GM18526 (cell line): Measurements from ENCODE around the gene UBE2U.

Source experiments
- POLR2A ChIP-seq: IDR thresholded peaks from 3 replicates; pipeline ENCODE4 v1.6.1; 2011; ENCODE audit not compliant: insufficient read length; ENCODE audit errors: extremely low read depth

The UBE2U gene

DNA sequence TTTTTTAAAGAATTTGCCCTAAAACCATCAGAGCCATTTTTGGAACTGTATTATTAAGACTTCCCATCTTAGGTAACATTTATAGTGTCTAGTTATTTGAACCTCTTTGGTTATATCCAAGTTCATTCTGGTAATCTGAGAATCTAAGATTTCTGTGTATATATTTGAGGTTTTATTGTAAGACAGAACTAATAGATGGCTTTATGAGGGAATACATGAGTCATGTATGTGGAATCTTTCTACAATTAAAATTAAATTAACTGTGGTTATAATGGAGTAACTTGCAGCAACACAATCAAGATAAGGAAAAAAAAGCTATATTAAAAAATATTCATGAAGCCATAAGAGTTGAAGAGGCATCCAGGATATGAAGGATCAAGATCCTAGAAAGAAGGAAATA lies 92.1 kb downstream of the UBE2U start:
- TF ChIP-seq POLR2A: no peak

DNA sequence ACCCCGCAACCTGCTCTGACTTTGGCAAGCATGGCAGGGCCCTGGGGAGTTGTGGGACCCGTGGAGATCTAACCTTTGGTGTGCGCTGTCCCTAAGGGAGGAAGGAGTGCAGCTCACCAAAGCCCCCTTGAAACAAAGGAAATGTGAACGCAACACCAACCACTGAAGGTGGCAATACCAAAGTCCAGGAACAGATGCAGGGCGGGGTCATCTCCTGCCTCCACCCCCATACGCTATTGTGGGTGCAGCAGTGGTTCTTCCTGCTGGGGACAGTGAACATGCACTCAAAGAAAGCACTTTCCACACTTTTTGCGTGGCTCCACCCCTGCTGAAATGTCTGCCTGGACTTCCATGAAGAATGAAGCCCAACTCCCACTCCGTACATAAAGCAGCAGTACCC lies 93.0 kb downstream of the UBE2U start:
- no peak for TF ChIP-seq POLR2A

DNA sequence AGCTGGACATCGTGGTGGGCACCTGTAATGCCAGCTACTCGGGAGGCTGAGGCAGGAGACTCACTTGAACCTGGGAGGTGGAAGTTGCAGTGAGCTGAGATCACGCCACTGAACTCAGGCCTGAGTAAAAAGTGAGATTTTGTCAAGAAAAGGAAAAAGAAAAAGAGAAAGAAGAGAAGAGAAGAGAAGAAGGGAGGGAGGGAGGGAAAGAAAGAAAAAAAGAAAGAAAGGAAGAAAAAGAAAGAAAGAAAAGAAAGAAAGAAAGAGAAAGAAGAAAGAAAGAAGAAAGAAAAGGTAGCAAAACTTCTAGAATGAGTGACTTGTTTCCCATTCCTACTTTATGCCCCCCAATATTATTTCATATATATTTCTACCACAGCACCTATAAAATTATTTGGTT lies 98.8 kb downstream of the UBE2U start:
- no peak for TF ChIP-seq POLR2A

DNA sequence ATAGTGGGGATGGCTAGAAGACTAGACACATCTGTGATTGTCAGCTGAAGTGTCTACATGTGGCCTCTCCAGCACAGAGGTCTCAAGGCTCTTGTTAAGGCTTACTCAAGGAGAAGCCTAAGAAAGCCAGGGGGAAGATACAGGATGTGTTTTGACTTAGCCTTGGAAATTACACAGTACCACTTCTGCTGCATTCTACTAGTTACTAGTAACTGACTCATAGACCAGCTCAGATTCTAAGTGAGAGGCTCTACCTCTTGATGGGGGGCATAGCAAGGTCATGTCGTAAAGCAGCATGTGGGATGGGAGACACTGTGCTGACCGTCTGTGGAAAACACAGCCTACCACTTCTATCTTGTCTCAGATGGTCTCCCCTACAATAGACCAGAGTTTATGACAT lies 99.5 kb downstream of the UBE2U start:
- no peak for TF ChIP-seq POLR2A

DNA sequence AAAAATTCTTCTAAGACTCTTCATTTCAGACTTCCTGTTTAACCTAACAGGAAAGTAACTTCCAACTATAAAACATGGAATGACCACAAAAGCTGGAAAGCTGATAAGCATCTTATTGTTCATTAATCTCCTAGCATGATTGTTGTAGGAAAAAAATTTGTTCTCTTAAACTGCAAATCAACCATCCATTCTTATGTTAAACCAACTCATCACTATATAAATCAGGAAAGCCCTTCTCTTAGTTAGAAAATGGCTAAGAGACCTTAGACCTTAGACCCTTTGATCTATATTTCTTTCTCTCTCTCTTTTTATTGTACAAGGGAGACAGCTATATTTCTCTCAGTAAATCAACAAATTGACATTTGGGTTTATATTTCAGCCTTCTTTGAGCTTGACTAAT lies 101.4 kb downstream of the UBE2U start:
- no peak for TF ChIP-seq POLR2A

DNA sequence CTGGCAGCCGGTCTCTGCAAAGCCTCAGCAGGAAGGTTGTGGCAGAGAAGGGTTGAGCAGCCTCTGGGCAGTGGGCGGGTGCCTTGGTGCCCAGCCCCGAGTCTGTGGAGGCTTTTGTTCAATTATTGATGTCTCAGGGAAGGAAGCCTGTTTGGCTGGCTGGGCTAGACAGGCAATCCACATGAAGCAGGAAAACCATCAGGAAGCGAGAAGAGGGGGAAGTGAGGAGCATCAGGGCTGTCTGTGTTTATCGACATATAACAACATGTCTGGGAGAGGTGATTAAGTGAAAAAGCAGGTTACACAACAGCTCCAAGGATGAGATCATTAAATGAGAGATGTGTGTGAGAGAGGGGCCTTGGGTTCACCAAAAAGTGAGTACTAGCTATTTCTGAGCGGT lies 105.4 kb downstream of the UBE2U start:
- TF ChIP-seq POLR2A: no peak

DNA sequence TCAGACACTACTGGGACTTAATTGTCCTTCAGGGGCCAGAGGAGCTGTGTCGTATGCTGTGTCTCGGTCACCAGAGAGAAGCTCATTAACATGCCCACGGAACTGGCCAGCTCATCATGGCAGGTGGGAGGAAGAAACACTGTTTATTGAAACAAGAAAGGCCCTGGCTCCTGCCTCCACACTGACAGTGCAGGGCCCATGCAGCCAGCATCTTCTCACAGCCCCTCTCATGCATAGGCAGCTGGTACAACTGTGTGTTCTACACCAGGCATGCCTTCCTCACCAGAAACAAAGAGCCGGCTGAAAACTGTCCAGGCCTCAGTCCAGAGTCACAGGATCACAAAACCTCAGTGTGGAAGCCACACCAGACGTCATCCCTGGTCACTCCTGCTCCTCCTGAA lies 106.0 kb downstream of the UBE2U start:
- no peak for TF ChIP-seq POLR2A

DNA sequence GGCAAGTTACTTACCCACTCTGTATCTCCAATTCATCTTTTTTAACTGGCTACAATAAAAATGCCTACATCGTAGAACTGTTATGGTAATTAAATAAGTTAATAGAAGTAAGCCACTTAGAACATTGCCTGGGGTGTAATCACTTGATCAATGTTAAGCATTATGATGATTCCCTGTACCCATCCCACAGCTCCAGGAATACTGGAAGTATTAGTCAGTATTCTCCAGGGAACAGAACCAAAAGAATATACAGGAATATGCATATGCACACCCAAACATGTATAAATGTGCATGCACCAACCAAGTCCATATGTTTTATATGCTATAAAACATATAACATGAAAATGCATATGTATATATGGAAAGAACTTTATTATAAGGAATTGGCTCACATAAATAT lies 107.3 kb downstream of the UBE2U start:
- no peak for TF ChIP-seq POLR2A

DNA sequence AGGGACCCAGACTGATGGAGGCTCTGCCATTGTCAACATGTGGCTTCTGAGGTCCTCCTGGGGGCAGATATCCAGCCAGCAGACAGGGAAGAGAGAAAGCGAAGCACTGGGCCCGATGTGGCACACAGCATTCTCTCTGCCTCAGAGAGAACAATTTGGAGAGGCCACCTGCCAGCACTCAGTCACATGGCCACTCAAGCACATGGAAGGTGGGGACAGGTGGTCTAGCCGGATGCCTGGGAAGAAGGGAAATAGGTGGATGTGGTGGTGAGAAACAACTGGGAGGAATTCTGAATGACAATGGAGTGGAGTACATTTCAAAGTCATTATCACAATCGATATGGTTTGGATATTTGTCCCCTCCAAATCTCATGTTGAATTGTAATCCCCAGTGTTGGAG lies 109.0 kb downstream of the UBE2U start:
- no peak for TF ChIP-seq POLR2A

DNA sequence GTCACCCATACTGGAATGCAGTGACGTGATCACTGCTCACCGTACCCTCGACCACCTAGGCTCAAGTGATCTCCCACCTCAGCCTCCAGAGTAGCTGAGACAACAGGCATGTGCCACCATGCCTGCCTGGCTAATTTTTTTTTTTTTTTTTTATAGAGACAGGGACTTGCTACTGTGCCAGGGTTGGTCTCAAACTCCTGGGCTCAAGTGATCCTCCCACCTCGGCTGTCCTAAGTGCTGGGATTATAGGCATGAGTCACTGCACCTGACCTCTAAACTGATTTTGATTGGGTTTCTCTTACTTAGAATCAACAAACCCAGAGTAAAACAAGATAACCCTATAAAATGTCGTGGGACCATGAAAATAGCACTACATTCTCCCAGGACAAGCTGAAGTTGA lies 112.0 kb downstream of the UBE2U start:
- TF ChIP-seq POLR2A: no peak
